K562 (cell line): ENCODE results near the gene DNAJB1. TPM values are rescaled to one million over a fixed set of nuclear protein-coding genes. Genes with fewer than 3 reads are reported as not detected.
A peak's percentile ranks its signal among the peaks of the same experiment; 100 is the strongest.

ENCODE experiments used
- ATAC-seq: fragments of 200-7000 bp; cut with Tn5 transposase; 3 replicates; pipeline ENCODE4 v1.9.1; 2020; ENCODE audit warnings: moderate library complexity
- BruUV-seq: library from RNA; stranded (reverse); fragments of 400-500 nt; replicated peaks from 2 replicates; lab custom pipeline; 2021; lab: Mats Ljungman, UMichigan
- CTCF ChIA-PET: fragments of 300-600 bp; formaldehyde crosslinking; extraction: SDS; loops from one replicate; lab custom pipeline; 2021; ENCODE audit warnings: low intra/inter-chr PET ratio; lab: Yijun Ruan, JAX
- POLR2A ChIA-PET: fragments of 300-600, 350-650 bp; sonication (Branson Sonifier 250); formaldehyde crosslinking; extraction: SDS; loops from one replicate; lab custom pipeline; 2021; ENCODE audit warnings: antibody characterized with exemption, inconsistent platforms; lab: Yijun Ruan, JAX
- DNase-seq, 4 experiments: peaks; one replicate each; pipeline versions ENCODE4 v3.0.0 to v3.0.0-alpha.2; 2011 to 2018; ENCODE audit warnings: low spot score in 3 of 4, mixed read lengths in 3 of 4; ENCODE audit errors: extremely low read depth in 1 of 4
- FAIRE-seq: peaks from 2 replicates; lab custom pipeline; 2011; peaks lifted over from hg19 to GRCh38; lab: Jason Lieb, UNC
- H2AFZ ChIP-seq: 2 replicates; pipeline ENCODE4 v1.6.0; 2011; ENCODE audit warnings: low read depth, low read length, control low read depth, inconsistent platforms
- H3K27ac ChIP-seq: fragments of 200-600 bp; 3 replicates; pipeline ENCODE4 v1.8.0; 2011; ENCODE audit warnings: low read depth, mild to moderate bottlenecking, control low read depth, inconsistent platforms, low read length, moderate library complexity, mixed read lengths; ENCODE audit errors: extremely low read depth
- H3K27me3 ChIP-seq, 2 experiments: fragments of 300-600 bp in 1 of 2; 2 replicates in 1 of 2; 3 replicates in 1 of 2; pipeline versions ENCODE4 v1.6.0 to v1.8.0; 2011; ENCODE audit warnings: inconsistent platforms in 2 of 2, low read length in 2 of 2, mild to moderate bottlenecking in 1 of 2, mixed read lengths in 1 of 2, moderate library complexity in 1 of 2; ENCODE audit not compliant: control insufficient read depth in 2 of 2, insufficient read depth in 2 of 2
- H3K36me3 ChIP-seq: fragments of 300-600 bp; 3 replicates; pipeline ENCODE4 v1.8.0; 2011; ENCODE audit warnings: mild to moderate bottlenecking, low read length, inconsistent platforms; ENCODE audit not compliant: control insufficient read depth, insufficient read depth
- H3K4me1 ChIP-seq, 2 experiments: fragments of 200-600 bp in 1 of 2; replicated peaks in 1 of 2; 2 replicates in 1 of 2; 3 replicates in 1 of 2; pipeline versions ENCODE4 v1.5.1 to v1.8.0; 2011; ENCODE audit warnings: inconsistent platforms in 2 of 2, low read length in 2 of 2, mild to moderate bottlenecking in 1 of 2, mixed read lengths in 1 of 2, moderate library complexity in 1 of 2; ENCODE audit not compliant: control insufficient read depth in 2 of 2, insufficient read depth in 2 of 2
- H3K4me2 ChIP-seq: 2 replicates; pipeline ENCODE4 v1.6.1; 2011; ENCODE audit warnings: low read length, control low read depth, inconsistent platforms, mixed read lengths; ENCODE audit not compliant: insufficient read depth
- H3K4me3 ChIP-seq: fragments of 200-600 bp; sonication (generic), shearing (Covaris generic); 2 replicates; pipeline ENCODE4 v1.5.1; 2016; ENCODE audit warnings: control low read depth, inconsistent platforms
- H3K79me2 ChIP-seq: fragments of 200-600 bp; 3 replicates; pipeline ENCODE4 v1.8.0; 2011; ENCODE audit warnings: low read length, inconsistent platforms; ENCODE audit not compliant: control insufficient read depth, insufficient read depth
- H3K9ac ChIP-seq, 2 experiments: 2 replicates each; pipeline versions ENCODE4 v1.6.0 to v1.6.1; 2011; ENCODE audit warnings: low read depth in 2 of 2, low read length in 2 of 2, control low read depth in 1 of 2, inconsistent platforms in 1 of 2, mild to moderate bottlenecking in 1 of 2, mixed read lengths in 1 of 2; ENCODE audit not compliant: insufficient read depth in 1 of 2
- H3K9me1 ChIP-seq: one replicate; pipeline ENCODE4 v1.6.0; 2011; ENCODE audit warnings: inconsistent platforms, mild to moderate bottlenecking, low read length, moderate library complexity; ENCODE audit not compliant: control insufficient read depth, insufficient read depth
- H3K9me3 ChIP-seq: replicated peaks from 2 replicates; pipeline ENCODE4 v1.5.1; 2011; ENCODE audit warnings: low read depth, low read length, inconsistent platforms; ENCODE audit not compliant: control insufficient read depth, insufficient read depth
- H4K20me1 ChIP-seq: replicated peaks from 2 replicates; pipeline ENCODE4 v1.6.1; 2011; ENCODE audit warnings: low read length, inconsistent platforms, mixed read lengths; ENCODE audit not compliant: control insufficient read depth, insufficient read depth
- GATA2 ChIP-seq: sonication (generic); formaldehyde crosslinking; IDR thresholded peaks from 2 replicates; pipeline ENCODE4 v1.4.0; 2020; ENCODE audit warnings: mild to moderate bottlenecking, missing genetic modification reagents
- MAFK ChIP-seq: IDR thresholded peaks from 2 replicates; pipeline ENCODE4 v1.6.1; 2011; ENCODE audit warnings: low read length, improper control_type of control experiment
- WGBS: fragments of 100-300 bp; shearing (Covaris generic); methylation state at CpG from one replicate; pipeline ENCODE4 v1.1.6; 2016; ENCODE audit warnings: low coverage, mixed read lengths; ENCODE audit not compliant: insufficient coverage; ENCODE audit errors: missing lambda C conversion rate; 5-methylcytosine and 5-hydroxymethylcytosine counted together
- in situ Hi-C: fragments of 300-500 bp; cut with MboI; formaldehyde crosslinking; loops from 4 replicates; pipeline ENCODE4 v1.15.0; 2018; ENCODE audit warnings: inconsistent platforms, mixed read lengths
- intact Hi-C: fragments of 100-400 bp; cut with micrococcal nuclease; formaldehyde crosslinking; loops from 2 replicates; pipeline ENCODE4 v1.14.2; 2022
- polyA plus RNA-seq, 8 experiments: library from polyadenylated mRNA; depleted of rRNA in 4 of 8; stranded (reverse) in 5 of 8; unstranded in 3 of 8; fragments of >200 nt; fragmentation: Nextera tagmentation in 2 of 8; fragmentation: Illumina TruSeq in 1 of 8; extraction: Ambion mirVana in 2 of 8; extraction: Trizol in 1 of 8; gene quantifications; 2 replicates each; pipeline versions ENCODE4 v1.2.1 to v1.2.3, GENCODE V29; 2011 to 2014; ENCODE audit warnings: inconsistent platforms in 1 of 8, missing spikeins in 1 of 8
- total RNA-seq, 7 experiments: library from RNA; depleted of rRNA in 6 of 7; stranded (reverse); fragments of >200 nt in 6 of 7; fragmentation: Illumina TruSeq in 2 of 7; extraction: Trizol in 2 of 7; gene quantifications; 2 replicates each; pipeline versions ENCODE4 v1.2.1 to v1.2.3, GENCODE V29; 2011 to 2021; ENCODE audit warnings: low replicate concordance in 1 of 7

DNAJB1 gene
- total and polyA plus RNA-seq, 9 of the 15 experiments (the other 6 are each of a cell fraction or from before 2014, with no cell fraction given), result 13.2 to 113 (median 62.1) TPM

DNA sequence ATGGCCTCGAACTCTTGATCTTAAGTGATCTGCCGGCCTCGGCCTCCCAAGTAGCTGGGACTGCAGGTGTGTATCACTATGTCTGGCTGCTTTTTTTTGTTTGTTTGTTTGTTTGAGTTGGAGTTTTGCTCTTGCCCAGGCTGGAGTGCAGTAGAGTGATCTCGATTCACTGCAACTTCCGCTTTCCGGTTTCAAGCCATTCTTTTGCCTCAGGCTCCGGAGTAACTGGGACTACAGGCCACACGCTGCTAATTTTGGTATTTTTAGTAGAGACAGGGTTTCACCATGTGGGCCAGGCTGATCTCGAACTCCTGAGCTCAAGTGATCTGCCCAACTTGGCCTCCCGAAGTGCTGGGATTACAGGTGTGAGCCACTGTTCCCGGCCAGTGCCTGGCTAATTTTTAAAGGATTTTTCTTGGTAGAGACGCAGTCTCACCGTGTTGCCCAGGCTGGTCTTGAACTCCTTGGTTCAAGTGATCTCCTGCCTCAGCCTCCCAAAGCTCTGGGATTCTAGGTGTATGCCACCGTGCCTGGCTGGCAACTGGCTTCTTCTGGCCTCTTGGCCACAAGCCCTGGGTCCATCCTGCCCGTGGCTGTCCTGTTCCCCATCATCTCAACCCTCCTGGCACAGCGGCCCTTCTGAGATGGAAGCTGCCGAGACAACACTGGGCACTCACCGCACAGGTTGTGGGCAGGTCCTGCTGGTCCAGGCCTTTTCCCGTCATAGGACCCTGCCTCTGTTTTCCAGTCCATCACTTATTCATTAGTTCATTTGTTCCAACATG lies 22.7 kb upstream of the DNAJB1 start:
- no peak overlapping the region for H3K27ac ChIP-seq
- ChIA-PET CTCF (no interaction called here), POLR2A (no interaction called here)
- no peaks in the 10 kb centered on the region for H3K9me1 ChIP-seq
- no peak overlapping the region for H3K4me2 ChIP-seq
- peaks cover 18% of the 10 kb centered on the region for H4K20me1 ChIP-seq
- H3K9me3 ChIP-seq, result no peaks in the 10 kb centered on the region
- no peak overlapping the region for H3K4me3 ChIP-seq
- FAIRE-seq (no peak), ATAC-seq (no peak), DNase-seq (no peak)
- peaks cover 26% of the 10 kb centered on the region; the same call in 1 of the 3 replicates for H3K36me3 ChIP-seq
- WGBS, result 90% methylated on average over 18 of the region's 19 CpGs
- no peaks in the 10 kb centered on the region for H3K27me3 ChIP-seq
- no TSS peak for BruUV-seq
- intact Hi-C loops, result no loop called here
- in situ Hi-C loops, result no loop called here
- H2AFZ ChIP-seq, result no peak overlapping the region
- peaks cover 80% of the 10 kb centered on the region for H3K79me2 ChIP-seq
- peak overlapping the region in 1 of 2 experiments; percentile 48; a peak in 1 of 4 replicates for H3K9ac ChIP-seq
- TF ChIP-seq MAFK (no peak), GATA2 (CRISPR knock-in tag) (no peak)
- H3K4me1 ChIP-seq, result peaks cover 26 to 52% of the 10 kb centered on the region in 2 experiments; a peak in 4 of 5 replicates
